ENCODE data around the gene BSCL2. TPM values are rescaled to one million over a fixed set of nuclear protein-coding genes. Genes with fewer than 3 reads are reported as not detected.

The BSCL2 gene
- total and polyA plus RNA-seq, 2 of the 13 experiments (the other 11 are each of a cell fraction or from before 2014, with no cell fraction given), result 19.5 to 21.1 TPM

DNA sequence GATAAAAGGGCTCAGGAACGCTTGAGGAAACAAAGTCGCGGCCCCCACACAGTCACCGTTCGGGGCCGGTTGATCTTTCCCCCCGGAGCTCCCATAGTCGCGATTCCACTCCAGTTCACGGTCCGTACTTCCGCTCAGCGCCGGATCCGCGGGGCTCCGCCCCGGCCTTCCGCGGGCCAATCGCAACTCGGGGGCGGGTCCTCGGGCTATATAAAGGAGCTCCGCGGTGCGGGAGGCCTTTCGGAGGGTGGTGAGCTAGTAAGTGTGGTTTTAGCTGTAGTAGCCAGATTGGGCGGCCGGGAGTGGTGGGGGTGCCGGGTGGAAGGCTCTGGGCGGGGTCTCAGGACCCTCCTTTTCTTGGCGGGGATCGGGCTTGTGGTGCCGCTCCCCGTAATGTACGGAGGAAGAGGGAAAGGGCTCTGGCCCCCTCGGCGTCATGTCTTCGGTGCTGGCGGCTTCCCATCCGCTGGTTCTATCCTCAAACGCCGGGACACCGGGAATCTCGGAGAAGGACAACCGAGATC is 42.1 kb downstream of the BSCL2 start, which contains the start of the genes C11orf98 and CSKMT (continued):
- TF ChIP-seq ZBTB3 (CRISPR knock-in tag; IDR thresholded peaks at IDR 0.05; ENCODE audit: borderline replicate concordance, low read depth), result peak; percentile 86
- 0 out of 2 replicates have a peak, but pooled peaks have one; percentile 6 for TF ChIP-seq ZBTB1 (CRISPR knock-in tag; IDR thresholded peaks at IDR 0.05; ENCODE audit: borderline replicate concordance)
- TF ChIP-seq STAT5B (CRISPR knock-in tag; IDR thresholded peaks at IDR 0.05), result no peak
- TF ChIP-seq, protein P1, sequence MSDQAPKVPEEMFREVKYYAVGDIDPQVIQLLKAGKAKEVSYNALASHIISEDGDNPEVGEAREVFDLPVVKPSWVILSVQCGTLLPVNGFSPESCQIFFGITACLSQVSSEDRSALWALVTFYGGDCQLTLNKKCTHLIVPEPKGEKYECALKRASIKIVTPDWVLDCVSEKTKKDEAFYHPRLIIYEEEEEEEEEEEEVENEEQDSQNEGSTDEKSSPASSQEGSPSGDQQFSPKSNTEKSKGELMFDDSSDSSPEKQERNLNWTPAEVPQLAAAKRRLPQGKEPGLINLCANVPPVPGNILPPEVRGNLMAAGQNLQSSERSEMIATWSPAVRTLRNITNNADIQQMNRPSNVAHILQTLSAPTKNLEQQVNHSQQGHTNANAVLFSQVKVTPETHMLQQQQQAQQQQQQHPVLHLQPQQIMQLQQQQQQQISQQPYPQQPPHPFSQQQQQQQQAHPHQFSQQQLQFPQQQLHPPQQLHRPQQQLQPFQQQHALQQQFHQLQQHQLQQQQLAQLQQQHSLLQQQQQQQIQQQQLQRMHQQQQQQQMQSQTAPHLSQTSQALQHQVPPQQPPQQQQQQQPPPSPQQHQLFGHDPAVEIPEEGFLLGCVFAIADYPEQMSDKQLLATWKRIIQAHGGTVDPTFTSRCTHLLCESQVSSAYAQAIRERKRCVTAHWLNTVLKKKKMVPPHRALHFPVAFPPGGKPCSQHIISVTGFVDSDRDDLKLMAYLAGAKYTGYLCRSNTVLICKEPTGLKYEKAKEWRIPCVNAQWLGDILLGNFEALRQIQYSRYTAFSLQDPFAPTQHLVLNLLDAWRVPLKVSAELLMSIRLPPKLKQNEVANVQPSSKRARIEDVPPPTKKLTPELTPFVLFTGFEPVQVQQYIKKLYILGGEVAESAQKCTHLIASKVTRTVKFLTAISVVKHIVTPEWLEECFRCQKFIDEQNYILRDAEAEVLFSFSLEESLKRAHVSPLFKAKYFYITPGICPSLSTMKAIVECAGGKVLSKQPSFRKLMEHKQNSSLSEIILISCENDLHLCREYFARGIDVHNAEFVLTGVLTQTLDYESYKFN (CRISPR knock-in tag; conservative IDR thresholded peaks at IDR 0.05), result 0 out of 2 replicates have a peak, but pooled peaks have one; percentile 21
- peak; percentile 51 to 85; a peak in 3 of 4 replicates for TF ChIP-seq HMGXB4 (CRISPR knock-in tag; IDR thresholded peaks at IDR 0.05; ENCODE audit: borderline replicate concordance in 1 of 2, low read depth in 1 of 2)
- peak; percentile 92 for TF ChIP-seq TAF1 (CRISPR knock-in tag; IDR thresholded peaks at IDR 0.05)
- no peak; the same call in 1 of the 2 replicates for TF ChIP-seq ZNF83 (CRISPR knock-in tag; IDR thresholded peaks at IDR 0.05; ENCODE audit: borderline replicate concordance)
- TF ChIP-seq, protein P2, sequence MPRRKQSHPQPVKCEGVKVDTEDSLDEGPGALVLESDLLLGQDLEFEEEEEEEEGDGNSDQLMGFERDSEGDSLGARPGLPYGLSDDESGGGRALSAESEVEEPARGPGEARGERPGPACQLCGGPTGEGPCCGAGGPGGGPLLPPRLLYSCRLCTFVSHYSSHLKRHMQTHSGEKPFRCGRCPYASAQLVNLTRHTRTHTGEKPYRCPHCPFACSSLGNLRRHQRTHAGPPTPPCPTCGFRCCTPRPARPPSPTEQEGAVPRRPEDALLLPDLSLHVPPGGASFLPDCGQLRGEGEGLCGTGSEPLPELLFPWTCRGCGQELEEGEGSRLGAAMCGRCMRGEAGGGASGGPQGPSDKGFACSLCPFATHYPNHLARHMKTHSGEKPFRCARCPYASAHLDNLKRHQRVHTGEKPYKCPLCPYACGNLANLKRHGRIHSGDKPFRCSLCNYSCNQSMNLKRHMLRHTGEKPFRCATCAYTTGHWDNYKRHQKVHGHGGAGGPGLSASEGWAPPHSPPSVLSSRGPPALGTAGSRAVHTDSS (CRISPR knock-in tag; conservative IDR thresholded peaks at IDR 0.05), result no peak
- TF ChIP-seq MYNN (CRISPR knock-in tag; IDR thresholded peaks at IDR 0.05; ENCODE audit: low read depth), result 0 out of 2 replicates have a peak, but pooled peaks have one; percentile 73
- 0 out of 2 replicates have a peak, but pooled peaks have one; percentile 16 for TF ChIP-seq TFE3 (CRISPR knock-in tag; IDR thresholded peaks at IDR 0.05)
- TF ChIP-seq ZNF121 (CRISPR knock-in tag; IDR thresholded peaks at IDR 0.05), result 0 out of 2 replicates have a peak, but pooled peaks have one; percentile 7
- peak; percentile 94 for TF ChIP-seq ZFY (CRISPR knock-in tag; IDR thresholded peaks at IDR 0.05)
- peak; percentile 35 for TF ChIP-seq ZNF781 (CRISPR knock-in tag; IDR thresholded peaks at IDR 0.05; ENCODE audit: borderline replicate concordance, not compliant biosample characterization)
- TF ChIP-seq NFIC (IDR thresholded peaks at IDR 0.05; ENCODE audit: low read length), result peak; percentile 53; the same call in 1 of the 2 replicates
- TF ChIP-seq MIER2 (CRISPR knock-in tag; IDR thresholded peaks at IDR 0.05), result 0 out of 2 replicates have a peak, but pooled peaks have one; percentile 8
- 0 out of 2 replicates have a peak, but pooled peaks have one; percentile 73 for TF ChIP-seq ZNF264 (CRISPR knock-in tag; IDR thresholded peaks at IDR 0.05)
- no peak for TF ChIP-seq NFATC3 (CRISPR knock-in tag; IDR thresholded peaks at IDR 0.05)
- peak; percentile 84 for TF ChIP-seq HNRNPLL (IDR thresholded peaks at IDR 0.05; ENCODE audit: low read depth, low read length, poor library complexity, severe bottlenecking)
- TF ChIP-seq ZNF703 (CRISPR knock-in tag; IDR thresholded peaks at IDR 0.05; ENCODE audit: borderline replicate concordance), result 0 out of 2 replicates have a peak, but pooled peaks have one; percentile 19
- peak; percentile 18; the same call in 1 of the 2 replicates for TF ChIP-seq MXD3 (CRISPR knock-in tag; IDR thresholded peaks at IDR 0.05)

Data from HepG2 (cell line).